Right atrium auricular region (tissue), 2 donors: Measurements from ENCODE around the gene HMGCLL1. TPM values are rescaled to one million over a fixed set of nuclear protein-coding genes. Genes with fewer than 3 reads are reported as not detected.
A peak's percentile ranks its signal among the peaks of the same experiment; 100 is the strongest.

Experiments used
- DNase-seq: peaks from one replicate; pipeline ENCODE4 v3.0.0-alpha.2; 2019; ENCODE audit warnings: low spot score
- H3K27ac ChIP-seq, 2 donors: fragments of 200-600 bp; sonication (generic); 1 replicate in 1 of 2; 2 replicates in 1 of 2; pipeline ENCODE4 v1.5.1; 2016 to 2019
- H3K27me3 ChIP-seq, 2 donors: fragments of 200-600 bp; sonication (generic); one replicate each; pipeline versions ENCODE4 v1.5.1 to v1.6.0; 2017 to 2019
- H3K36me3 ChIP-seq: fragments of 200-600 bp; sonication (generic); one replicate; pipeline ENCODE4 v1.5.1; 2016
- H3K4me1 ChIP-seq, 2 donors: fragments of 200-600 bp; sonication (generic); one replicate each; pipeline versions ENCODE4 v1.5.1 to v1.6.0; 2017 to 2019
- H3K4me3 ChIP-seq, 2 donors: fragments of 200-600 bp; sonication (generic); 1 replicate in 1 of 2; 2 replicates in 1 of 2; pipeline ENCODE4 v1.5.1; 2017 to 2019; ENCODE audit warnings: mild to moderate bottlenecking in 1 of 2, moderate library complexity in 1 of 2
- H3K9me3 ChIP-seq, 2 donors: fragments of 200-600 bp; sonication (generic); one replicate each; pipeline ENCODE4 v1.5.1; 2019
- CTCF ChIP-seq, 2 donors: fragments of 200-600 bp; sonication (generic); IDR thresholded peaks; one replicate each; pipeline ENCODE4 v1.5.1; 2019; ENCODE audit warnings: antibody characterized with exemption in 2 of 2
- total RNA-seq, 2 donors: library from RNA; depleted of rRNA; stranded (reverse); fragments of >200 nt; gene quantifications; one replicate each; pipeline ENCODE4 v1.1.0, GENCODE V29; 2016

HMGCLL1 gene
- total RNA-seq, 2 donors from 2014 or later, result 0.94 to 2.6 TPM

GRCh38 chr6:55445648-55446204 is 133.3 kb downstream of the HMGCLL1 start:
- TF ChIP-seq CTCF (IDR thresholded peaks at IDR 0.05), result peak; percentile 25 to 62
- Histone ChIP-seq H3K36me3 (no peaks in the 10 kb centered on the region), H3K4me3 (no peak overlapping the region), H3K9me3 (no peaks in the 10 kb centered on the region), H3K27ac (no peak overlapping the region), H3K4me1 (no peaks in the 10 kb centered on the region), H3K27me3 (no peaks in the 10 kb centered on the region)
- DNase-seq, result no peak

- no peak overlapping the region for H3K27ac ChIP-seq
- no peak overlapping the region for H3K4me3 ChIP-seq
- H3K27me3 ChIP-seq, result no peaks in the 10 kb centered on the region
- H3K4me1 ChIP-seq, result no peaks in the 10 kb centered on the region
- no peaks in the 10 kb centered on the region for H3K36me3 ChIP-seq
- no peak for DNase-seq
- TF ChIP-seq CTCF (IDR thresholded peaks at IDR 0.05), result no peak
- no peaks in the 10 kb centered on the region for H3K9me3 ChIP-seq
These were observed 135.5 kb downstream of the HMGCLL1 start for GRCh38 chr6:55443238-55444134.

GRCh38 chr6:55438203-55438602 is 140.8 kb downstream of the HMGCLL1 start:
- Histone ChIP-seq H3K27me3 (no peaks in the 10 kb centered on the region), H3K4me1 (no peaks in the 10 kb centered on the region), H3K36me3 (no peaks in the 10 kb centered on the region), H3K27ac (no peak overlapping the region), H3K4me3 (no peak overlapping the region), H3K9me3 (no peaks in the 10 kb centered on the region)
- DNase-seq, result no peak
- no peak for TF ChIP-seq CTCF (IDR thresholded peaks at IDR 0.05)

- Histone ChIP-seq H3K9me3 (no peaks in the 10 kb centered on the region), H3K27ac (no peak overlapping the region), H3K36me3 (no peaks in the 10 kb centered on the region), H3K4me1 (no peaks in the 10 kb centered on the region), H3K27me3 (no peaks in the 10 kb centered on the region), H3K4me3 (no peak overlapping the region)
- DNase-seq, result no peak
- no peak for TF ChIP-seq CTCF (IDR thresholded peaks at IDR 0.05)
These were observed 141.9 kb downstream of the HMGCLL1 start for GRCh38 chr6:55437141-55437540.

- DNase-seq, result no peak
- no peak overlapping the region for H3K27ac ChIP-seq
- H3K36me3 ChIP-seq, result no peaks in the 10 kb centered on the region
- no peaks in the 10 kb centered on the region for H3K9me3 ChIP-seq
- TF ChIP-seq CTCF (IDR thresholded peaks at IDR 0.05), result no peak
- H3K4me3 ChIP-seq, result no peak overlapping the region
- no peaks in the 10 kb centered on the region for H3K27me3 ChIP-seq
- no peaks in the 10 kb centered on the region for H3K4me1 ChIP-seq
These were observed 145.4 kb downstream of the HMGCLL1 start for GRCh38 chr6:55433446-55434130.
